Fibroblast of skin of scalp (primary cell): ENCODE data around the gene CFAP65.

ENCODE experiments used
- DNase-seq: peaks from one replicate; pipeline ENCODE4 v3.0.0-alpha.2; 2013

The CFAP65 gene

DNA sequence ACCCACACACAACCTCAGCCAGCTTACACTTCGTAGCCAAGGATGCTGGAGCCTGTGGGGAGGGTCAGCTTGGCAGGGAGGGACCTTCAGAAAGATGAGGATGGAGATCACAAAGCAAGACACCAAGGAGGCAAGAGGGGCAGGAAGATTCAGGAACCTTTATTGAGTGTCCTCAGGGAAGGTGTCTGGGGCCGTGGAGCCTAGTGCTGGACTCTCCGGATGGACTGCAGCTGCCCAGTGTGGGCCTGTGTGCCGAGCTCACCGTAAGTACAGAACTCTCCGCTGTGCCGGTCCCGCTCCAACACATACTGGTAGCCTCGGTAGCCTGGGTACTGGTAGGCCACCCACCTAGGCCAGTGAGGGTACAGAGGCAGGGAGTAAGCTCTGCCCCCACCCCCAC is 51.3 kb downstream of the CFAP65 start:
- DNase-seq, result no peak

DNA sequence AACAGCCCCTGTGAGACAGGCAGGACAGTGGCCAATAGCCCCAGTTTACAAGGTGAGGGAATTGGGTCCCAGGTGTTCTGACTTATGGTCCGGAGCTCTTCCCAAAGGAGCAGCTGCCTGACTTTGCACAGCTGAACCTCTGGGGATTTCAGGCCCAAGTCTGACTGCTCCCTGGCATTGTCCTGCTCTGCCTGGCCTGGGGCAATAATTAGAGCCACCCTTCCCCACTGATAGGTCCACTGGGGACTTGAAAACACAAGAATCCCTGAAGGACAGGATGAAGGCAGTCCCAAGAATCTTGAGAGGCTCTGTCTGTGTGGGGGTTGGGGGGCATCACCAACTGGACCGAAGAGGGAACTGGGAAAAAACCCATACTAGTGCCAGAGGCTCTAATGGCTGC is 52.7 kb downstream of the CFAP65 start:
- no peak for DNase-seq

DNA sequence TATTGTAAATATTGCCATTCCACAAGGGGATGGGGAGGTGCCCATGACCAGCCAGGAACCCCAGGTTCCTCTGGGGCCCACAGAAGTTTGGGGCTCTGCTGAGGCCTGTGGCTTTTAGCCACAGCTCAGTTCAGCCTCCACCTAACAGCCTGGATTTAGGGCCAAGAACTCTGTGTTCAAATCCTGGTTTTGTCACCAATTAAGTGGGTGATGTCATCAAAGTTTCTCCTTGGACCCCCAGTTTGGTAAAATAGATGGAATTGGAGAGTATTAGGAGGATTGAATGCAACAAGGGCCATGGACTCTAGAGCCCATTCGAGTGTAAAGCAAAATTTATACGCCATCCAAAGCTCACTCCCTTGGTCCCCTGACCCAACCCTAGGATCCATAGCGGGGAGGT is 53.2 kb downstream of the CFAP65 start:
- no peak for DNase-seq

DNA sequence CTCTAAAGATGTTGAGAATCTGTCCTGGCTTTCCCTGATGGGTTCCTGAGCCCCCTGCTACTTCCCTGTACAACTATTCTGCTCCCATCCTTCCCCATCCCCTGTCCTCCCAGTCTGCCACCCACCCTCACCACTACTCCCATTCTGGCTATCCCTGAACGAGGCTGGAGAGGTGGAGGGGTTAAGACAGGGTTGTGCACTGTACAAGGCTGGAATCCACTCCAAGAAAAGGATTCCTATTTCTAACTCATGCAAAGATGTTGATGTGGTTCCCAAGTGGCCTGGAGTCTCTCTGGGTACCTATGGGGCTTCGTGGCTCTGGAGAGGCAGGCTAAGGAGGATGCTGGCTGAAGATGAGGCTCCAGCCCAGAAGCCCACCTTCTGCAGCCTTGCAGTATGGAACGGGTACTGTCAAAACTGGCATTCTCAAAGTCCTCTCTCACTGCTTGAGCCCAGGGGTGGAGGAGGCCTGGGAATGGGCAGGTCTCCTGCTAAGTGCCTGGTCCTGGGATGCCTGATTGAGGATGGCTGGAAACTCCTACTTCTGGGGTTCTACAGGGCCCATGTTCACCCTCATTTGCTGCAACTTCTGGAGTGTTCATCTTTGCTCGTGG is 55.1 kb downstream of the CFAP65 start:
- DNase-seq, result no peak

DNA sequence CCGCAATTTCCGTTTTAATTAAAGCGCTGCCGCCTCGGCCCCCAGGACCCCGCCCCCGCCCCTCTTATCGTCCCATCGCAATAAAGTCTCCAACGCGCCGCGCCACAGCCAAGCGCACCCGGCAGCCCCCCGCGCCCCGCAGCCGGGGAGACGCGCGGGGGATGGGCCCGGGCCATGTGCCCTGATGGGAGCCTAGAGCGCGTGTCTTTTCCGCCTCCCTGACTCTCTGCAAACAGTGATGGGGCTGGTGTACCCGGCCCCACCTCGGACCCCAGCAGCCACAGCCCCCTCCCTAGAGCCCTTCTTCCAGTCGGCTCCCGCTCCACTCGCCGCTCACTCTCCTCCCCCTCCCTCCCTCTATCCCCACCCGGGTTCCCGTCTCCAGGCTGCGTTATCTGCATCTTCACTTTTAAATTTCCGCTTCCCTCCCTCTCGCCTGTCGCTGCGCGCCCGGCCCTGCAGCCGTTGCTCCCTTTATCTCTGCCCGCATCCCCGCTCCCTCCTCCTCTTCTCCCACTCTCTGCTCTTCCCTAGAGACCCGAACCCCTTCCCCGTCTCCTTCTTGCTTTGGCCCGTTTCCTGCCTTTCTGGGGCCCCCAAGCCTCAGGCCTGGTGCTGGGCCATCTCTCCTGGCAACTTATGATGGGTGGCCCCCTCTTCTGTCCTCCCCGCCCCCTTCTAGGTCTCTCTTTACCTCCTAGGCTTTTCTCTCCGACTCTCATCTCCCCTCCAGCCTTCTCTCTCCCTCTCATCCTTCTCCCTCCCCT is 55.8 kb downstream of the CFAP65 start:
- no peak for DNase-seq

DNA sequence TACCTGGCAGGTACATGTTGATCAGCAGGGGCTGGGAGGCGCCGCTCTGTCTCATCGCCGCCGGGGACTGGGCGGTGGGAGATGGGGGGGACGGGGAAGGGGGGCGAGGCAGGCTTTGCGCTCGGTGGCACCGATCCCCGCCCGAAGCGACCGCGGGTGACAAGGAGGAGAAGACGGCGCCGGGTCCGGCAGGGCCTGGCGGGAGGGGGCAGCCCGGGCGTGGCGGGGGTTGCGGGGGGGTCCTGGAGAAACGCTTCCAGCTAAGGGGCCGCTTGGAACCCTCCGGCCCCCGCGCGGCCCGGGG is 56.3 kb downstream of the CFAP65 start, which contains the start of gene FEV:
Gene FEV, minus strand, starts transcription at position 164 of the 304 bp plus-strand sequence. Its CDS starts 109 bp downstream, at position 55.
- no peak for DNase-seq

DNA sequence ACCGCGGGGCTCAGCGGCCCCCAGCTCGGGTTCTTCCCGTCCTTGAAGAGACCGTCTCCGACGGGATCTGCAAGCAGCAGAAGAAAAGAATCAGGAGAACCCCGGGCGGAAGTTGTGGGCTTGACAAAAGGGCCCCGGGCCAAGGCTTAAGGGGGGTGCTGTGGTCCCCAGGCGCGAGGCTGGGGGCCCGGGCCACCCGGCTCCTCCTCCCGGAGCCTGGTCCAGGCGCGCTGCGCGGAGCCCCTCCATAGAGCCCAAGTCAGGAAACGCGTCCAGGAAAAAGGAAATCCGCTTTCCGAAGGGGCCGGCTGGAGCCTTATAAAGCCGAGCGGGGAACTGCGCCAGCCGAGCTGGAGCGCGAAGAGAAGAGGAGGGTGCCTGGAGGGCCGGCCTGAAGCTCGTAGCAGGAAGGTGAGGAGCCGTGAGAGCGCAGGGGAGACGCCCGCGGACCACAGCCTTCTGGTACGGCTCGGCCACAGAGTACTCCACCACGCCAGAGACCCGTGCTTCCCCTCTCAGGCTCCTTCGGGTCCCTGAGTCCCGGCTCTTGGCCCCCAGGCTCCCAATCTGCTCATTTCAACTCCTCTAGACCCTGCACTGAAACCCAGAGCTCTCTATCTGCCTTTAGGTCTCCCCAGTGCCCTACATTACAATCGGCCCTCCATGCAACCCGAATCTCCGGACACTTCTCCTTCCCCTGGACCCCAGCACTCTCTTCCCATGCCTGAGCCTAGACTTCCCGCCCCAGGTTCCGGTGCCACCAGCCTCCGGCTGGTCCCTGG is 56.9 kb downstream of the CFAP65 start:
- DNase-seq, result no peak

DNA sequence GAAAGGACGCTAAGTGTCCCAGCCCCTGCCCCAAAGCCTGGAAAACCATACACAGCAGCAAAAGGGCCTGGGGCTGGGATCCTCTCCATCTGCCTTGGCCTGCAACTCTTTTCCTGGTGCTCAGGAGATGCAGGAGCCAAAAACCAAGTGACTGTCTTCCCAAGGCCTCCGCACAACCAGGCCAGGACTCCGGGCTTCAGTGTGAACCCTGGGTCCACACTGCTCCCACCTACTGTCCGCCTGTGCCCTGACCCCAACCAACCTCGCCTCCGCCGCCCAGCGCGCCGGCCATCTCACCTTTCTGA is 57.4 kb downstream of the CFAP65 start:
- no peak for DNase-seq

DNA sequence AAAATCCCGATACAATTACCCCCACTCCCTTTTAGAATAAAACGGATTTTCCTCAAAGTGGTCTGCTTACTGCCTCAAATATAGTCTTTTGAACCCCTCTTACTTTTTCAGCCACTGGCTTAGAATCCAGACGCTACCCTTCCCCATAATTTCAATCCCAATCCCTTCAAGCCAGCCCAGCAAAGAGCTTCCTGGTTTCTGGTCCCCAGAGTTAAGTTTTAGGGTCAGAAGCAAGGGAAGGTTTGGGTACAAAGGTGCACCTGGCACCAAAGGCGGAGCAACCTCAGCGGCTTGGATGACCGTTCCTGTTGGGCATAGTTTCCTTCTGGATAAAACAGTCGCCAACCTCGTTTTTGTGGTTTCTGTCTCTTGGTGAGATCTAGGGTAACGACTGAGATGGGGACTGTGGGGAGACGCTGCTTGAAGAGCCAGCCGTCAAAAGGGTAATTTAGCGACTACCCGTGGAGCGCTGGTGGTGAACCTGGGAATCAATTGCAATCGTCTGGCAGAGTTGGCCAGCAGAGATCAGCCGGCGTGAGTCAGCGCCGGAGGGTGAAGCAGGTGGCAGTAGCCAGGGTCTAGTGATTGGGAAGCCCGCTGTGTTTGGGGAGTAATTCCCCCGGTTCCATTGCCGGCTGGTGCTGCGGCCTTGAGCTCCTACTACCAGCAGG is 57.9 kb downstream of the CFAP65 start:
- DNase-seq, result no peak

DNA sequence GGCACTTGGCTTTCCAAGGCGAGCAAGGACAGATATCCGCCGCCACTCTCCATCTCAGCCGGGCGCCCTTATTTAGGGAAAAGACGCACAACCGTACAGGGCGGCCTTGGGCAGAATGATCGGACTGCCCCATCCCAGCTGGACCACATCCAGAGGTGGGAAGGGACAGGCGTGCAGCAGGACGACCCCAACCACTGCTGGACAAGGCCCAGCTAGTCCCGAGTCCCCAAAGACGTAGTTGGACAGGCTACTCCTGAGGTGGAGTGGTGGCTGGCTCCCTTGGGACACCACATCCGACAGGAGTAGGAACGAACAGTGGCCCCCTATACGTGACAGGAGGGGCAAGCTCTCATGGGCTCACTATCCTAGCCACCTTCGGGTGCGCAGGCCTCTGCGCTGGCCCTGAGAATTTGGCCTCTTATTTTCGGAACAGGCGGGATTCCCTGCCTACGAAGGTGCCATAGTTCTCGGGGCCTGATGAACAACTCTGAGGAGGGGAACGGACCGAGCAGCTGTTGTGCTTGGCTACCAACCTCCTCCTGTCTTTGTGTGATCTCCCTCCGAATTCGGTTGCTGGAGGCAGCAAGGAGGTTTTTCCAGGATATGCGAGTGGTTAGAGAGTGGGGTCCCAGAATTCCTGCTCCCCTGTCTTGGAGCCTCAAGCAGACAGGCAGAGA is 58.6 kb downstream of the CFAP65 start:
- DNase-seq, result no peak

DNA sequence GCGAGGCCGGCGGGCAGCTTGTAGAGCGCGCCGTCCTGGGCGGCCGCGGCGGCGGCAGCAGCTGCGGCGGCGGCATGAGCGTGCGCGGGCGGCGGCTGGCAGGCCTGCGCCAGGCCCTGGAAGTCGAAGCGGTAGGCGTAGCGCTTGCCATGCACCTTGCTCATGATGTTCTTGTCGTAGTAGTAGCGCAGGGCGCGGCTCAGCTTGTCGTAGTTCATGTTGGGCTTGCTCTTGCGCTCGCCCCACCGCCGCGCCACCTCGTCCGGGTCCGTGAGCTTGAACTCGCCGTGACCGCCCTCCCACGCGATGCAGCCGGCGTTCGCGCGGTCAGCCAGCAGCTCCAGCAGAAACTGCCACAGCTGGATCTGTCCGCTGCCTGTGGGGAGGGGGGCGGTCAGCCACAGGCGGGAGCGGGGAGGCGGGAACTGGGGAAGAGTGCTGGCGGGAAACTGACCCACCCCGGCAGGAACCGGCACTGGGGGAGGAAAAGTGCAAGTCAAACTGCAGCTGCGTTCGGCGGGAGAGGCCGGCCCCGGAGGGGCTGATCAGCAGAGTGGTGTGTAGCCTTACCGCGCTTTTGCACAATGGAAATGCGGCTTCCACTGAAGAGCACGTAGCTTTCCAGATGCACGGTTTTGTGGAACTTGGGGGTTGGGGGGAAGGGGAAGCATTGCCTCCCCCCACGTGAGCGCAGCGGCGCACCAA is 59.3 kb downstream of the CFAP65 start:
- no peak for DNase-seq

DNA sequence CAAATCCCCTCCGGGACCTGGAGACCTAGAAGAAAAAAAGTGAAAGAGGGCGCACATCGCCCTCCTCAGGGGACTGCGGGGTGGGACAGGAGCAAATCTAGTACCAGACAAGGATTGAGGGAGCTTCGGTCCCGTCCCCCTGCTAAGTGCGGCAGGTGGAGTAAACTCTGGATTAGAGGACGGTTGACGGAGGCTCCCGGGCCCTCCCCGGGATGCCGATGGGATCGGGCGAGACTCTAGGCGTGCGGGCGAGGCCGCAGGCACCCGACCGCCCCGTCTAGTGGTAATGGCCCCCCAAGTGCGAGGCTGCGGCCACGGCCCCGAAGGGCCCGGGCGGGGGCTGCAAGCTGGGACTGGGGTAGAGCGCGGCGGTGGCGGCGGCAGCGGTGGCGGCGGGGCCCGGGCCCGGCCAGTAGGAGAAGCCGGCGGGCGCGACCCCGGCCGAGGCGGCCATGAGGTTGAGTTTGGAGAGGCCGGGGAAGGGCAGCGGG is 59.9 kb downstream of the CFAP65 start:
- no peak for DNase-seq

DNA sequence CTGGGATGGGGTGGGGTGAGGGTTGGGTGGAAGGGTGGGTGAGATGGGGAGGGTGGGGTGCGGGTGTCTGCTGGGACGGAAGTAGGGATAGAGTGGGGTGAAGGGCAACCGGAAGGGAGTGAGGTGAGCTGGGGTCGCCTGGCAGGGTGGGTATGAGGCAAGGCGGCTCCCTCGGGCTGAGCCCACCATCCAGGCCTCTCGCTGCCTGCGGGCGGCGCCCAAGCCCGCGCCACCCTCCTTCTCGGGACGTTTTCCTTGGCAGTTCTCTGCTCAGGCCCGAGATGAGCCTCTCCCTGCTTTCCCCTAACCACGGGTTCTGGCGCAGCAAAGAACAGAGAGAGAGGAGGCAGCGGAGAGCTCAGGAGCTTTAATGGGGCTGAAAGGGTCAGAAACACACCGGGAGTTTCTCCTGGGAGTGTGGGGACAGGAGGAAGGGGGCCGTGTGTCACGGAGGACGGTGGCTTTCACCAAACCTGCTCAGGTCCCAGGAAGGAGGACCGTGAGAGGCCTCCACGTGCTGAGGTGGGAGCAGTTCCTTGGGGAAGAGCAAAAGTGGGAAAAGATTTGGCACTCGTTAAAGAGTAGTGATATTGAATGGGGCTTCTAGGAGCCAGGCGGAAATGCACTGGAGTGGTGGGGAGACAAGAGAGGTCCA is 60.5 kb downstream of the CFAP65 start:
- no peak for DNase-seq

DNA sequence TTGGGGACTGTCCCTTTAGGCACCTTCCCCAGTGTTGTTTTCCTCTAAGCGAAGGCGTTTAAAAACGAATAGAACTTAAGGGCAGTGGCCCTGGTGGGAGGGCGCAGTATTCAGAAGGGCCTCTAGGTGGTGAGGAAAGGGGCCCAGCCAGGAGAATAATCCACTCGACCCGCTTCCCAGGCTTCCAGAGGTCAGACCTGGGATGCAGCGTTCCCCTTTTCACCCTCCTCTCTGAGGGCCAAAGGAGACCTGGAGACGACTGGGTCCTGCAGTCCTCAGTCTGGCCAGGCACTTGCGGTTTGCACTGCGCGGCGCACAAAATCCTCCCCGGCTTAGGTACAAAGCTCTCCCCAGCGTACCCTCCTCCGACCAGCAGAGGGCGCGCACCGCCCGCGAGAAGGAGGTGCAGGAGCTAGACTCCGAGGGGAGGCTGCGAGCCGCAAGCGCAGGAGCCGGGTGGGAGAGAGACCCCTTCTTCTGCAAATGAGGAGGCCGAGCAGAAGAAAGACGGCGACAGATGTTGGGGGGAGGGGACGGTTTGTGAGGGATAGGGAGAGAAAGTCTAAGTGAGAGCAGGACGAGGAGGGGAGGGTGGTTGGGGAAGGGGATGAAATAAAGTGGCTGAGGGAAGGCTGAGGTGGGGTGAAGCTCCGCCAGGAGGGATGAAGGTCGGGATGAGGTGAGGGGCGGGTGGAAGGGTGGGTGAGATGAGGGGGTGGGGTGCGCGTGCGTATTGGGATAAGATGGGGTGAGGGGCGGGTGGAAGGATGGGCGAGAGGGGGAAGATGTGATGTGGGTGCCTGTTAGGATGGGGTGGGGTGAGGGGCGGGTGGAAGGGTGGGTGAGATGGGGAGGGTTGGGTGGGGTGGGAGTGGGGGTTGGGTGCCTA is 61.2 kb downstream of the CFAP65 start:
- peak; percentile 65 for DNase-seq

DNA sequence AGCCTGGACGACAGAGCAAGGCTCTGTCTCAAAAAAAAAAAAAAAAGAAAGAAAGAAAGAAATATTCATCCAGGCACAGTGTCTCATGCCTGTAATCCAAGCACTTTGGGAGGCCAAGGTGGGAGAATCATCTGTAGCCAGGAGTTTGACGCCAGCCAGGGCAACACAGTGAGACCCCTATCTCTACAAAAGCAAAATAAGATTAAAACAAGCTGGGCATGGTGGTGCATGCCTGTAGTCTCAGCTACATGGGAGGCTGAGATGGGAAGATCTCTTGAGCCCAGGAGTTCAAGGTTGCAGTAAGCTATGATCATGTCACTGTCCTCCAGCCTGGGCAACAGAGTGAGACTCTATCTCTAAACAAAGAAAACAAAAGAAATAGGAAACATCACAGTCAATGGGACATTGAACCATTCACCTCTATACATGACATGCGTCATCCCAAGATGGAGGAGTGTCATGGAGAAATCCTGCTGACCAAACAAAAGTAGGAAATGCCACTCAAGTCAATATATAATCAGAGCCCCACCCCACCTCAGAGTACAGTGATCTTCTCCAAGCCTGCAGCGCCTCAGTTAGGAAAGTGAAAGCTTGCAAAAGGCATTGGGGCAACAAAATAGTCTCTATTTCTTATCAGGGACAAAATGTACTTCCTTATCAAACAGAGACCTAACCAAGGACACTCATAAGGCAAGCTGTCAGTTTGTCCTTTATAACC is 66.1 kb downstream of the CFAP65 start:
- no peak for DNase-seq

DNA sequence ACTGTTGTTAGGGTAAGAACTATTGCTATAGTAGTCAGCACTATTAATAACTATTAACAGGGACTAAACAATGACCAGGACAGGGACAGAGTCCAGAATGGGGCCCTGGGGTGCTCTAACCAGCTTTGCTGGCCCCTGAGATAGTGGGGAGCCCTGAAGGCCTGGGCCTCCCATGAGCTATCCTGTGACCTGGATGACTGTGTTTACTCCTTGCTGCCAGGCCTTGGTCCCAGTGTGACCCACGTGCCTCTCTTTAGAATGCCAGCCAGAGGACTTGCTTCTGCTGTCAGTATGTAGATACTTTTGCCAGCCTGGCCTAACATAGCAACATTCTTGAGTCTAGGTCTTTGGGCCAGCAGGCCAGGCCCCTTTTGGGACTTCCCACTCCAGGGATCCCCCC is 70.4 kb downstream of the CFAP65 start:
- no peak for DNase-seq

DNA sequence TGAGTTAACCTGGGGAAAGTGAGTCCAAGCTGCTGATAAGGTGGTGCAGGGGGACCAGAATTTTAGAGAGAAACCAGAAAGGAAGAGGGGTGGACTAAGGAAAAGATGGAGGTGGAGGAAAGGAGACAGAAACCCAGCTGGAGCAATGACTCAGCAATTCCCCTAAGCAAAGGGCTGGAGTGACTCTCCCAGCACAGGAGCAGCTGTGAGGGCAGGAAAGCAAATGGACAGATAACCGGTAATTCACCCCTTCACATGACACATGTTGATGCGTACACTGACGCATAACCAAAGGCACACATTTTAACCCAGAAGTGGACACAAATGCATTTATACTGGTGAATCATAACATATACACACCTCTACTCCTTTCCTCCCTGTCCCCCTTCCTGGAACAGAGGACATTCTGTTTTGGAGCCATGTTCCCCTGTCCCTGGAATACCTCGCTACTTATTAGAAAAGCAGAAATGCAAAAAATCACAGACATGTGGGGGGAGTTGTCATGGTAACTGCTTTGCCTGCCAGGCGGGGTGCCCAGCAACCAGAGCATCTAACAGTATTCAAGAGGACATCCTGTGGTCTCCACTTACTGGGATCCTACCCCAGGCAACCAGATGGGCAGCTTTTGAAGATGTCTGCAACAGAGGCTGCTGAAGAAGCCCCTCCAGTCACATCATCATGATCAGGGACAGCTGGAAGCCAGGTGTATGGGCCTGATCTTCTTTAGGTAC is 77.1 kb downstream of the CFAP65 start:
- DNase-seq, result peak; percentile 6

DNA sequence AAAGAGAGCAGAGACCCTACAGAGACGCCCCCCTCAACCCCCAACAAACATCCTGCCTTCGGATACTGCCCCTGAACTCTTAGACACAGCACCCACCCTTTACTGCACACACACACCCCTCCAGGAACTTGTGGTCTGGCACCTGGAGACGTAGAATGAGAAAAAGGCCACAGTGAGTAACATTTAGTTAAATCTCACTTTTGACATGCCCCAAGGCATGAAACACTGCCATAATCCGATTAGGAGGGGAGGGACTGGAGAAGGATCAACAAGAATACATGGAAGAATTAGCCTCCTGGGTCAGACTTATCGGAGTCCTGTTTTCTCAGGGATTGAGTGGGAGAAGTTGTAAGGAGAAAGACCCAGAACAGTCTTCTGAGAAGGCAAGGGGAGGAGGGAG is 77.7 kb downstream of the CFAP65 start:
- DNase-seq, result no peak
